Measurements from ENCODE around the gene LUC7L2. TPM values are rescaled to one million over a fixed set of nuclear protein-coding genes. Genes with fewer than 3 reads are reported as not detected.

LUC7L2 gene
- total RNA-seq, 1 experiment from 2014 or later, result 81.2 TPM

DNA sequence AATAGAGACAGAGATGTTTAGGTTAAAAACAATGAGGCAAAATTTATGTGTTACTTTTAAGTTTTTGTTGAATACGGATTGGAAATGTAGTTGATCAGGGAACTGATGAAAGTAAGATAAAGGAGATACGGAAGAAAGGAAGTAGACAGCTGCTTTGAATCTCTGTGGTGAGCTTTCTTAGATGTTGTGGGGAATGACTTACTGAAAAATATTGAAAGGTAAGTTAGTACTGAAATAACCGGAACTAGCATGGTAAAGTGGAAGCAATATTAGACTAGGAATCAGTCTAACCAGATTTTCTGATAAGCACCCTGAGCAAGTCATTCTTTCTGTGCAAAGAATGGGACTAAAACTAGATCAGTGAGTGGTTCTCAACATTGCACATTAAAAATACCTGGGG, 34.8 kb downstream of the LUC7L2 start:
- H3K27ac Mint-ChIP-seq, result peak overlapping the region in 2 of 3 experiments; percentile 1 to 12; a peak in 3 of 7 replicates
- TF ChIP-seq, protein P1, sequence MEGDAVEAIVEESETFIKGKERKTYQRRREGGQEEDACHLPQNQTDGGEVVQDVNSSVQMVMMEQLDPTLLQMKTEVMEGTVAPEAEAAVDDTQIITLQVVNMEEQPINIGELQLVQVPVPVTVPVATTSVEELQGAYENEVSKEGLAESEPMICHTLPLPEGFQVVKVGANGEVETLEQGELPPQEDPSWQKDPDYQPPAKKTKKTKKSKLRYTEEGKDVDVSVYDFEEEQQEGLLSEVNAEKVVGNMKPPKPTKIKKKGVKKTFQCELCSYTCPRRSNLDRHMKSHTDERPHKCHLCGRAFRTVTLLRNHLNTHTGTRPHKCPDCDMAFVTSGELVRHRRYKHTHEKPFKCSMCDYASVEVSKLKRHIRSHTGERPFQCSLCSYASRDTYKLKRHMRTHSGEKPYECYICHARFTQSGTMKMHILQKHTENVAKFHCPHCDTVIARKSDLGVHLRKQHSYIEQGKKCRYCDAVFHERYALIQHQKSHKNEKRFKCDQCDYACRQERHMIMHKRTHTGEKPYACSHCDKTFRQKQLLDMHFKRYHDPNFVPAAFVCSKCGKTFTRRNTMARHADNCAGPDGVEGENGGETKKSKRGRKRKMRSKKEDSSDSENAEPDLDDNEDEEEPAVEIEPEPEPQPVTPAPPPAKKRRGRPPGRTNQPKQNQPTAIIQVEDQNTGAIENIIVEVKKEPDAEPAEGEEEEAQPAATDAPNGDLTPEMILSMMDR (conservative IDR thresholded peaks at IDR 0.05), result no peak
- H3K27me3 Mint-ChIP-seq (ENCODE audit: low read depth), result no peaks in the 10 kb centered on the region

More for the DNA sequence above, 34.8 kb downstream of the LUC7L2 start:
- Mint-ChIP-seq H3K9me3 (no peaks in the 10 kb centered on the region), H3K4me3 (no peak overlapping the region), H3K36me3 (ENCODE audit: insufficient read depth in 1 of 3, low read depth in 3 of 3) (peaks cover 9 to 49% (median 45%) of the 10 kb centered on the region in 3 experiments; a peak in 6 of 7 replicates), H3K4me1 (no peaks in the 10 kb centered on the region)
- Histone ChIP-seq H3K79me2 (ENCODE audit: insufficient read depth, low read length) (no peaks in the 10 kb centered on the region), H3K23ac (ENCODE audit: insufficient read length, low read depth, low read length) (no peak overlapping the region), H4K8ac (replicated peaks; ENCODE audit: insufficient read length, low read depth, low read length) (no peak overlapping the region), H2BK15ac (ENCODE audit: low read depth, low read length) (no peak overlapping the region), H2BK20ac (ENCODE audit: low read depth, low read length, poor library complexity, severe bottlenecking) (no peak overlapping the region), H4K91ac (ENCODE audit: insufficient read length, low read depth, low read length) (no peak overlapping the region), H3T11ph (ENCODE audit: low read length) (no peak overlapping the region), H4K20me1 (ENCODE audit: control insufficient read depth, insufficient read depth, insufficient read length) (no peaks in the 10 kb centered on the region), H2AFZ (ENCODE audit: low read length) (no peak overlapping the region), H3K56ac (ENCODE audit: insufficient read length, low read depth, low read length) (no peak overlapping the region), H2AK5ac (ENCODE audit: insufficient read length, low read length) (no peak overlapping the region), H2BK12ac (ENCODE audit: insufficient read length, low read depth, low read length) (no peak overlapping the region), H3K23me2 (ENCODE audit: insufficient read length, low read depth, low read length, poor library complexity, severe bottlenecking) (no peaks in the 10 kb centered on the region), H2BK120ac (ENCODE audit: low read depth, low read length, poor library complexity, severe bottlenecking) (no peak overlapping the region), H3K27ac (ENCODE audit: insufficient read length, low read depth, low read length) (no peak overlapping the region), H3K9me3 (ENCODE audit: control insufficient read depth, low read depth, low read length) (no peaks in the 10 kb centered on the region), H3K9ac (ENCODE audit: extremely low read depth, insufficient read length, low read length) (no peak overlapping the region), H3K18ac (ENCODE audit: insufficient read length, low read depth, low read length) (no peak overlapping the region), H4K5ac (ENCODE audit: insufficient read length, low read depth, low read length) (no peak overlapping the region), H3K4me1 (ENCODE audit: insufficient read depth, low read length) (no peaks in the 10 kb centered on the region), H3K14ac (ENCODE audit: insufficient read depth, low read length) (no peak overlapping the region), H3K4me2 (ENCODE audit: insufficient read depth, insufficient read length, low read length) (no peak overlapping the region), H2BK5ac (ENCODE audit: insufficient read length, low read length) (no peak overlapping the region), H3K79me1 (ENCODE audit: insufficient read depth, low read depth, low read length, poor library complexity, severe bottlenecking) (peaks cover 2% of the 10 kb centered on the region), H3K27me3 (ENCODE audit: insufficient read depth, low read length) (no peaks in the 10 kb centered on the region), H3K4ac (ENCODE audit: low read depth, low read length) (no peak overlapping the region)
- DNase-seq, result no peak
- 100% methylated on average over 2 of the region's 3 CpGs for WGBS (ENCODE audit: extremely low coverage, insufficient read length, low lambda C conversion rate)
